NCI-H1048 (cell line): ENCODE measurements around the gene ZNF521.

Source experiments
- DNase-seq: peaks from one replicate; lab custom pipeline; 2025; lab: John Stamatoyannopoulos, UW

ZNF521 gene

GRCh38 chr18:25250474-25250851 lies 101.5 kb downstream of the ZNF521 start:
- no peak for DNase-seq

- no peak for DNase-seq
Measured at GRCh38 chr18:25248755-25249154, 103.2 kb downstream of the ZNF521 start.

- DNase-seq, result no peak
Measured at GRCh38 chr18:25247725-25248124, 104.2 kb downstream of the ZNF521 start.

GRCh38 chr18:25244924-25245698 lies 106.9 kb downstream of the ZNF521 start:
- no peak for DNase-seq

GRCh38 chr18:25244170-25244569 lies 107.8 kb downstream of the ZNF521 start:
- no peak for DNase-seq

- DNase-seq, result no peak
Measured at GRCh38 chr18:25243754-25244153, 108.2 kb downstream of the ZNF521 start.

- no peak for DNase-seq
Measured at GRCh38 chr18:25243257-25243656, 108.7 kb downstream of the ZNF521 start.

GRCh38 chr18:25240420-25240770 lies 111.6 kb downstream of the ZNF521 start:
- DNase-seq, result no peak

- no peak for DNase-seq
Measured at GRCh38 chr18:25239581-25240419, 112.2 kb downstream of the ZNF521 start.

- no peak for DNase-seq
Measured at GRCh38 chr18:25239151-25239550, 112.8 kb downstream of the ZNF521 start.

- DNase-seq, result no peak
Measured at GRCh38 chr18:25237571-25238267, 114.2 kb downstream of the ZNF521 start.

- no peak for DNase-seq
Measured at GRCh38 chr18:25236736-25237135, 115.2 kb downstream of the ZNF521 start.

- no peak for DNase-seq
Measured at GRCh38 chr18:25235401-25236042, 116.4 kb downstream of the ZNF521 start.

GRCh38 chr18:25234740-25235345 lies 117.1 kb downstream of the ZNF521 start:
- DNase-seq, result no peak

GRCh38 chr18:25234322-25234639 lies 117.7 kb downstream of the ZNF521 start:
- DNase-seq, result no peak

- no peak for DNase-seq
Measured at GRCh38 chr18:25233528-25234321, 118.2 kb downstream of the ZNF521 start.

- DNase-seq, result no peak
Measured at GRCh38 chr18:25231327-25231691, 120.7 kb downstream of the ZNF521 start.

- DNase-seq, result no peak
Measured at GRCh38 chr18:25230658-25231326, 121.2 kb downstream of the ZNF521 start.

GRCh38 chr18:25229920-25230319 lies 122.0 kb downstream of the ZNF521 start:
- DNase-seq, result no peak

GRCh38 chr18:25229081-25229480 lies 122.9 kb downstream of the ZNF521 start:
- DNase-seq, result no peak

- no peak for DNase-seq
Measured at GRCh38 chr18:25228410-25228809, 123.6 kb downstream of the ZNF521 start.
